ENCODE results near the gene PLCD3.

DNA sequence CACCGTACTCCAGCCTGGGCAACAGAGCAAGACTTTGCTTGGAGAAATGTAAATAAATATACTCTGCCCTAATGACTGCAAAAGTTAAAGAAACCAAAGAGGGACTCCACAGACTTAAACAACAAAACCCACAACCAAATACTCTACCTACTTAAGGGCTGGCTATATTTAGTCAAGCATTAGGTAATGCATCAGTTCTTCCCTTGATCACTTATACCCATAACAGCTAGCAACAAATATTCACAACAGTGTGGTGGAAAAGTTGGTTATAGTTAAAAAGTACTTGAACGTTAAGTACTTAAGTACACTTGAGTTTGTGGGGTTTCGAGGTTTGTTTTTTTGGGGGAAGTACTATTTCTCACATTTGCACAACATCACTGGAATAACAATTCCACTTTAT, 23.9 kb upstream of the PLCD3 start:
- TF ChIP-seq, protein P1, sequence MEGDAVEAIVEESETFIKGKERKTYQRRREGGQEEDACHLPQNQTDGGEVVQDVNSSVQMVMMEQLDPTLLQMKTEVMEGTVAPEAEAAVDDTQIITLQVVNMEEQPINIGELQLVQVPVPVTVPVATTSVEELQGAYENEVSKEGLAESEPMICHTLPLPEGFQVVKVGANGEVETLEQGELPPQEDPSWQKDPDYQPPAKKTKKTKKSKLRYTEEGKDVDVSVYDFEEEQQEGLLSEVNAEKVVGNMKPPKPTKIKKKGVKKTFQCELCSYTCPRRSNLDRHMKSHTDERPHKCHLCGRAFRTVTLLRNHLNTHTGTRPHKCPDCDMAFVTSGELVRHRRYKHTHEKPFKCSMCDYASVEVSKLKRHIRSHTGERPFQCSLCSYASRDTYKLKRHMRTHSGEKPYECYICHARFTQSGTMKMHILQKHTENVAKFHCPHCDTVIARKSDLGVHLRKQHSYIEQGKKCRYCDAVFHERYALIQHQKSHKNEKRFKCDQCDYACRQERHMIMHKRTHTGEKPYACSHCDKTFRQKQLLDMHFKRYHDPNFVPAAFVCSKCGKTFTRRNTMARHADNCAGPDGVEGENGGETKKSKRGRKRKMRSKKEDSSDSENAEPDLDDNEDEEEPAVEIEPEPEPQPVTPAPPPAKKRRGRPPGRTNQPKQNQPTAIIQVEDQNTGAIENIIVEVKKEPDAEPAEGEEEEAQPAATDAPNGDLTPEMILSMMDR (IDR thresholded peaks at IDR 0.05): no peak
- no peak for TF ChIP-seq EP300 (IDR thresholded peaks at IDR 0.05)
- no peak for TF ChIP-seq POLR2A (IDR thresholded peaks at IDR 0.05)

Measured in gastroesophageal sphincter (tissue), 3 donors.